HG02885 (cell line): ENCODE results near the gene HYI.
"Not testable (repeated sequence)": the region's sequence is repeated elsewhere in the genome, so short reads cannot be mapped to it uniquely, and the experiment has no call there.

ENCODE experiments used
- ATAC-seq: cut with Tn5 transposase; IDR thresholded peaks from one replicate; pipeline ENCODE4 v1.9.1; 2021; ENCODE audit warnings: mild to moderate bottlenecking; ENCODE audit not compliant: unreplicated experiment, poor library complexity

Gene HYI

DNA sequence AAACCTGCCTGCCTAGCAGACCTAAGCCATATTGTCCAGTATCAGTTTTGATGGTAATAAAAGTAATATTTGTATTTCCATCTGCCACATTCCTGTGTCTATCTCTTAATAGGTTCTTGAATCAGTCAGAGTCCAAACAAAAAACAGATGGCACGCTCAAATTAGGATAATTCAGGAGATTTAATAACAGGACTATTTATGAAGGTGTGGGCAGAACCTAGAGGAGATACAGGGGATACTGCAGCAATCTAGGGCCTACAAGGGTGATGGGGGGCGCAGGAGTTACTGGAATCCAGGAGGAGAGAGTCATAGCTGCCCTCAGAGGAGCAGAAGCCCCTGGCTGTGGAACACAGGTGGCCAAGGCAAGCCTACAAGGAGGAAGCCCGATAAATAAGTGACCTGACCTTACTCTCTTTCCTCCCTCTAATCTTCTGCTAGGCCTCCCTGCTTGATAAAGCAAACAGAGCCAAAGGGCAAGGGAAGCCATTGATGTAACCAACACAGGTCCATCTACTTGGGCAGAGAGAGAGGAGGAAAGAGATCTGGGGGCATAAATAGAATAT, 11.9 kb upstream of the HYI start:
- ATAC-seq, result no peak

DNA sequence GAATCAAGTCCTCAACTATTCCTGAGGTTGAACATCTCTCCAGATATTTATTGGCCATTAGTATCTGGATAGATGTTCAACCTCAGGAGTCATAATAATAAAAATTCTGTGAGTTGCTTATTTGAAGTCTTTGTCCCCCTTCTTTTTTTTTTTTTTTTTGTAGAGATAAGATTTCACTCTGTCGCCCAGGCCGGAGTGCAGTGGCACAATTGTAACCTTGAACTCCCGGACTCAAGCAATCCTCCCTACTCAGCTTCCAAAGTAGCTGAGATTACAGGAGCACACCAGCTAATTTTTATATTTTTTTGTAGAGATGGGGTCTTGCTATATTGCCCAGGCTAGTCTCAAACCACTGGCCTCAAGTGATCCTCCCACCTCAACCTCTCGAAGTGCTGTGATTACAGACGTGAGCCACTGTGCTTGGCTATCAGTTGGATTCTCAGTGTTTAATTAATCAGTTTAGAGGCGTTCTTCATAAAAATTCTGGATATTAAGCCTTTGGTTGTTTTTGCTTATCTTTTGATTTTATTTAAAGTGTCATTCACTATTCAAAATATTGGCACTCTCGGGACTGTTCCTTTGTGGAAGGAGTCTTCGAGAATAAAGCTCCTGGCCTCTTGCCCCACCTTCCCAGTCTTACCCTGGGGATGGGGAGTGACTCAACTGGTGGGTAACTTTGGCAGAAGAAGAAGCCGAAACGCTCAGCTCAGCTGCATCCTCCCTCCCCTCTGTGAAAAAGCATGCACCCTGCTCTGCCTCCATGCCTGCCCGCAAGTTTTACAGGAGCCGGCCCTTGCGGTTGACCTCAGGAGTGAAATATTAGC, 11.2 kb upstream of the HYI start:
- no peak for ATAC-seq

DNA sequence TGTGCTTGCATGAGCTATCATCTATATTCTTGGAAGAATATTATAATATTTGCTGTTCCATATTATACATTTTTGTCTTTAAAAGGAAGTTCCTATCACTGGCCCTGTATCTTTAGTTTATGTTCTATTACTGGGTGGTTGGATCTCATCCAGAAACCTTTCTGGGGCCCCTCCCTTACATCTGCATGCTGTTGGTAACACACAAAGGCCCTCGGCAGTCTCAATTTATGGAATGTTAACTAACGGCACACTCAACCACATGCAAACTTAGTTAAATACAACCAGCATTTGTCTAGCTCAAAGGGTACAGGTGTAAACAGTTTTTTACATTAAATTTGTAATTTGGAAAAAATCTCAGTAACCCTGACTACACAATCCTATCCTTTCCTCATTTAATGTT, 9.7 kb upstream of the HYI start:
- no peak for ATAC-seq

DNA sequence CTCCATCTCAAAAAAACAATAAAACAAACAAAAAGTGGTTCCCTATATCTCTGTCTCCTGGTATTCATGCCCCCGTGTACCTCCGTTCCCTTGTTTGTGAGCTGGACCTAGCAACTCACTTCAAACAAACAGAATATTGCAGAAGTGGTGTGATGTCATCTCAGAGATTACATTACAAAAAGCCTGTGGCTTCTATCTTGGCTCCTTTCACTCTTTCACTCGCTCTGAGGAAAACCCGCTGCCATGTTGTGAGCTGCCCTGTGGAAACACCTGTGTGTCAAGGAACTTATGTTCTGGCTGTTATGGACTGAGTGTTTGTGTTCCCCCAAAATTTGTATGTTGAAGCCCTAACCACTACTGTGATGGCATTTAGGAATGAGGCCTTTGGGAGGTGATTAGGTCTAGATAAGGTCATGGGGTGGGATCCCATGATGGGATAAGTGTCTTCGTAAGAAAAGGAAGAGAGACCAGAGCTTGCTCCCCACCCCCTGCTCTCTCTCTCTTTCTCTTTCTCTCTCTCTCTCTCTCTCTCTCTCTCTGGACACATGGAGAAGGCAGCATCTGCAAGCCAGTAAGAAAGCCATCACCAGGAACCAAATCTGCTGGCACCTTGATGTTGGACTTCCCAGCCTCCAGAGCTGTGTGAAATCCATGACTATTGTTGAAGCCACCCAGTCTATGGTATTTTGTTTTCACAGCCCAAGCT, 7.4 kb upstream of the HYI start:
- ATAC-seq, result no peak

DNA sequence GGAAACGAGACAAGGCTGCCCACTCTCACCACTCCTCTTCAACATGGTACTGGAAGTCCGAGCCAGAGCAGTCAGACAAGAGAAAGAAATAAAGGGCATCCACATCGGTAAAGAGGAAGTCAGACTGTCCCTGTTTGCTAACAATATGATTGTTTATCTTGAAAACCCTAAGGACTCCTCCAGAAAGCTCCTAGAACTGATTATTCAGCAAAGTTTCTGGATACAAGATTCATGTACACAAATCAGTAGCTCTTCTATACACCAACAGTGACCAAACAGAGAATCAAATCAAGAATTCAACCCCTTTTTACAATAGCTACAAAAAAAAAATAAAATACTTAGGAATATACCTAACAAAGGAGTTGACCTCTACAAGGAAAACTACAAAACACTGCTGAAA, 4.6 kb upstream of the HYI start:
- ATAC-seq, result not testable (repeated sequence)

DNA sequence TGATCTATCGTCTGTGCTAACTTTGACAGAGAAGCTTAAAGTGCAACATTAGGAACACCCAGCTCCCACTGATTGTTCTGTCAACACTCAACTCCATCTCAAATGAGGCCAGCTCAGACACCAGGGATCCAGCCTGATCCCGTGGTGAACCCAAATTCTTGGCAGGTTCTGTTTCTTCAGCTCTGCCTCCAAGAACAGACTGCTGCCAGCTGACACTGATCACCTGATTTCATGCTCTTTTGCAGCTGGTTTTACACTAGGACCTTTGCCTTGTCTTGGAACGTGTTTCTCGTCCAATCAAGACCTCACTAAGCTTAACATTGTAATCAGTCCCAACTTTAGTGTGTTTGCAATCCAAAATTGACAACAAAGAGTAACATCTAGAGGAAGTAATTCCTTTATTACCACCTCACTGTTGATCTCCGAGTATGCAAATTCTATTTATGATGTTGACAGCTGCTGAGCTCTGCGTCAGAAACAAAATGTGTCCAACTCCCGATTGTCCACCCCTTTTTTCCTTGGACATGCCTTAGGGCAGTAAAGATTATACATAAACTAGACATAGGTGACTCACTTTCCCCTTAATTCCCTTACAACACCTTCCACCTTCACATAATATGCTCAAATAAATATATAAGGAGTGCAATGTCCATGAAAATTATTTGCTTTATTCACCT, 1.6 kb upstream of the HYI start:
- no peak for ATAC-seq

DNA sequence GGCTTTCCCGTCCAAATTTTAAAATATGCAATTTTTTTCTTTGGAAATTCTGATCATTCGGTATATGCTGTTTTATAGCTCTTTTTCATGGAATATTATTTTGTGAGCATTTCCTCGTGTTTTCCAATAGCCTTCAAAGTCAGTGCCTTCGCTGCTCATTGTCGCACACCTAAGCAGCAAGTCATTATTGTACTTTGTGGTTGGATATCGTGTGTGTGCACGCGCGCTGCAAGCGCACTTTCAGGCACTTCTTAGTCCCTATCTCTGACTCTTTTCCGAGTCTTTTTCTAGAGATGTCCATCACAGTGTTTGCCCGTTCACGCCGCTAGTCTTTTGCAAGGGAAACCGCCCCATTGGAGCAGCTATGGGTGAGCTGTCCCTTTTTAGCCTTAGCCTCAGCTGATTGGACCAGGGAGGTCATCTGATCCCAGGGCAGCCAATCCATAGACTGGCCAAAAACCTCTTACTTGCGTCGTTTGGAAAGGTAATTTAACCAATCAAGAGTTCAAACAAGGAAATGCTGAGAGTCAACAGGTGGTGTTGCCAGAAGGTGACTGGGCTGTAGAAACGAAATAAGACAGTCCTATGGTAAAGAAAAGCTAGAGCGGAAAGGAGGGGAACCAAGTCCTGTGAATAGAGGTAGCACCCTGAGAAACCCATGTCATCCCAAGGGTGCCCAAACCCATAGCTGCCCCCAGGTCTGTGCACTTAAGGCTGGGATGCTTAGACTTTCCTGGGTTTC, 710 bp upstream of the HYI start:
- no peak for ATAC-seq

DNA sequence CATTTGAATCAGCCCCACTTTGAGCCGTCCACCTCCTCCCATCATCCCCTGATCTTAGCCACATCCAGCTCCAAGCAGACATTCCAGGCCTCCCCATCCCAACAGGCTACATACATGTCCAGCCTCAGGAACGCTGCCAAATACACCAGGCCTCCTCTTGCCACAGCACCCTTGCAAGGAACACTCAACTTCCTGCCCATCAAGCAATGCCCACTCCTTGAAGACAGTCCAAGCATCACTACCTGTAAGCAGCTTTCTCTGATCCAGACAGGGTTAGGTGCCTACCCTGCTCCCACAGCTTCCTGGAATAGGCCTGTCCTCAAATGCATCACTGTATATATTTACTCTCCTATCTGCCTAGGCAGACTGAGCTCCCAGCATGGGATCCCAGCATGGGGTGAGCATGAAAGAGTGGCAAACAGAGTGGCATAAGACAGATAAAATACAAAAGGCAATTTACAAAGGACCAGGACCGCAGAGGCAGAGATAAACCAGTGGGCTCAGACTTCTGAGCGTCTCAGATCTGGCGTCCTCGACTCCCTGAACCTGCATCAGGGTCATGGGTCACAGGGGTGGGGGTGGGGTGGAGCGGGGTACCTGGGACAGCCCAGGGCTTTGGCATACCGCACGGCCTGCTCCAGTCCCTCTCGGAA, 816 bp downstream of the HYI start:
- no peak for ATAC-seq

DNA sequence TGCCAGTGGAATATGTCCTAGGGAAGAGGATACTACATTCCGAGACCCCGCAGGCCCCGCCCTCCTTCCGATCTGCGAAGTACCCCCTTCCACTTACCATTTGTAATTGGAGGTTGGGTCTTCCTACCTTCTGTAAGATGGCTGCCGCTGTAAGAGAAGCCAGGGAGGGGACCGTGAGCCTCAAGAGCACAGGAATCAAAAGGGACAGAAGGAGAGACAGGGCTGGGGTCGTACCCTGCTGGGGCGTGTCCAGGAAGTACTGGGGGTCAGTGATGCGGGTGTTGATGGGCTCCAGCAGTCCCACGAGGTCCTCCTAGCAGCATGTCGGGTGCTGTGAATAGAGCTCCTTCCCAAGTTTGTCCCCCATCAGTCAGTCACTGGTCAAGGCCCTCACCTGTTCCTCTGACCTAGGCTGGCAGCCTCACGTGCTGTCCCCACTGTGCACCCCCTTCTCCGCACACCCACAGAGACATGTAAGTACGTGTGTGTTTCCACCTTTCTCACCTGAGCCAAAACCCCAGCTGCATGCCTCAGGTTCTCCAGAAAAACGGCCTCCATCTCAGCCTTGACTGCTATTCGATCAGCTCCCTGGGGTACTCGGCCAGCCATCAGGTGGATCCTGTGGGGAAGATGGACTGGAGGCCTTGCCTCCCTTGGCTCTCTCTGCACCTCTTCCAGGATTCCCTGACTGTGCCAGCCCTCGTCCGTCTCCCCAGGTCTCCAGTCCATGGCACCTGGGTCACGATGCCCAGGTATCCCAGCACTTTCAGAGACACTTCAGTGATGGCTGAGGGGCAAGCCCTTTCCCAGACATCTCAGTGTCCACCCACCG, 1.8 kb downstream of the HYI start:
- ATAC-seq, result no peak

DNA sequence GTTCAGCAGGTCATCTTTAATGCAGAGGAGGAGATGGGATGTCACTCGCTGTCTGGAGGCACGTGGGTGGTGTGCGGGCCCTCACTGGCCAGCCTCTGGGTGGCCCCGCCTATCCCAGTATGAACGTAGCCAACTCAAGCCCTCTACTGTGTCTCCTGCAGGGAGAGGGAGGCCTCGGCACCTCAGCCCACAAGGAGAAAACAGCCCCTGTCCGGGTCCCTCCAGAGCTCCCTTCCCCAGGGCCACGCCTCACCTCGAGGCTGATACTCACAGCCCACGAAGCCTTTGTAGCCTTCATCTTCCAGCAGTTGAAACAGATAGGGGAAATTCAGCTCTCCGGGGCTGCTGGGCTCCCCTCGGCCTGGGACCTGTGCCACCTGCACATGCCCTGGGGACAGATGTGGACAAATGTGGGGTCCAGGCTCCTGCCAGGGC, 2.6 kb downstream of the HYI start:
- ATAC-seq, result no peak

DNA sequence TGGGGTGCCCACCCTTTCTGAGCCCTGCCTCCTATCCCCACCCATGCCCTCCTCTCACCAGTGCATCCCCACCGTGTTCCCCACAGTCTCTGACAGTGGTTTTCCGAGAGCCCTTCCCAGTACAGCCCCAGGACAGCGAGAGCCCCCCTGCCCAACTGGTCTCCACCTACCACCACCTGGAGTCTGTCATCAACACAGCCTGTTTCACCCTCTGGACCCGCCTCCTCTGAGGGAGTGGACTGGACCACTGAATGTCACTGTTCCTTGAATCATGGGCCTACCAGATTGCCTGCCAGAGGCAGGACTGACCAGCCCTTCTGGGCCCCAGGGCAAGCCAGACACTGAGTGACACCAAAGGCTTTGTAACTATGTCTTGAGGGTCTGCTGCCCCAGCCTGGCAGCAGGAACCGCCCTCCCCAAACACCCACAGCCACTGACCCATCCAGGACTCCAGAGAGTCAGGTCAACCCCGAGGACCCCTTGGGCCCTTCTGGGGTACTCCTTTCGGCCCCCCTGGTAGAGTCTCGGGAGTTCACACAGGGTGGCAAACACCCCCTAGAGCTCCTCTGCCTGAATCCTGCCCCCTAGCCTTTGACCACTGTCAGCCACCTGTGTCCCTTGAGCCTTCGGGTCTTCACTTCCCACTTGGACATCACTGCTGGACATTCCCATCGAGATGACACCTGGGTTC, 3.3 kb downstream of the HYI start:
- ATAC-seq, result no peak

DNA sequence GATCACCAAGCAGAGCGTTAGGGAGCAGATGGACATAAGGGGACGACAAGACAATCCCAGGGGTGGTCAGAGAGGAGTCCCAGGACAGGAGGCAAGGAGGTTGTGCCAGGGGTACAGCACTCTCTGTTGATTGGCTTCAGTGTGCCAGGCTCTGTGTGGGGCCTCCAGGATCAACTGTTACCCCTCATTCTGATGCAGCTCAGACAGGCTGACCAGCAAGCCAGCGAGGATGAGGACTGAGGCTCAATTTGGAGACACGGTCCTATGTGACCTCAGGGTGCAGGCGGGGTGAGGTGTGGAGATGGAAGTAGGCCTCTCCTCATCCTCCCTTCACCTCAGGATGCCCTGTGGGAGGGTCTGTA, 4.0 kb downstream of the HYI start:
- ATAC-seq, result no peak

DNA sequence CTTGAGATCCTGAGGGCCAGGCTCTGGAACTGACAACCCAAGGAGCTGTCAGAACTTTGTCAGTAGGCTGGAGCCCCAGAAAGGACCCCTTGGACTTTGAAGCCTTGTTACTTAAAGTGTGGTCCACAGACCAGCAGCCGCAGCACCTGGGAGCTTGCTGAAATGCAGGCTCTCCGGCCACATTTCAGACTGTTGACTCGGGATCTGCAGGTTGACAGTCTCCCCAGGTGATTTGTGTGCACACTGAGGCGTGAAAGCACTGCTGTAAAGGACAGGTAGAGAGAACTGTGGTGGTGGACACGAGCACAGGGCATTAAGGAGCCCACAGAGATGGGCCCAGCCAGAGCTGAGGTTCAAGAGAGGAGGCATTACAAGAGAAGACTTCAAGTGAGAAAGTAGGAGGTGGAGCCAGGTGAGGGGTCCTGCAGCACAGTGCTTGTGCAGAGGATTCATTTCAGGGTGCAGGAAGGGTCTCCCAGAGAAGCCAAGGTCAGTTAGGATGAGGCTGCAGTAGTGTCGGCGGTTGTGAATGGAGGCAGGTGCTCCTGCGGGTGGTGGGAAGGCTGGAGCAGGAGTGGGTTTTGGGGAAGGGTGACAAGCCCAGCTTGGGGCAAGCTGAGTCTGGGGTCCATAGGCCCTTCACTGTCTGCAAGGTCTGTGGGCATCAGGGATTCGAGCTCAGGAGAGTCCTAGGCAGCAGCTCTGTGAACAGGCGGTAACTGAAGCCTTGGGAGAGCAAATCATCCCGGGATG, 4.6 kb downstream of the HYI start:
- ATAC-seq, result no peak

DNA sequence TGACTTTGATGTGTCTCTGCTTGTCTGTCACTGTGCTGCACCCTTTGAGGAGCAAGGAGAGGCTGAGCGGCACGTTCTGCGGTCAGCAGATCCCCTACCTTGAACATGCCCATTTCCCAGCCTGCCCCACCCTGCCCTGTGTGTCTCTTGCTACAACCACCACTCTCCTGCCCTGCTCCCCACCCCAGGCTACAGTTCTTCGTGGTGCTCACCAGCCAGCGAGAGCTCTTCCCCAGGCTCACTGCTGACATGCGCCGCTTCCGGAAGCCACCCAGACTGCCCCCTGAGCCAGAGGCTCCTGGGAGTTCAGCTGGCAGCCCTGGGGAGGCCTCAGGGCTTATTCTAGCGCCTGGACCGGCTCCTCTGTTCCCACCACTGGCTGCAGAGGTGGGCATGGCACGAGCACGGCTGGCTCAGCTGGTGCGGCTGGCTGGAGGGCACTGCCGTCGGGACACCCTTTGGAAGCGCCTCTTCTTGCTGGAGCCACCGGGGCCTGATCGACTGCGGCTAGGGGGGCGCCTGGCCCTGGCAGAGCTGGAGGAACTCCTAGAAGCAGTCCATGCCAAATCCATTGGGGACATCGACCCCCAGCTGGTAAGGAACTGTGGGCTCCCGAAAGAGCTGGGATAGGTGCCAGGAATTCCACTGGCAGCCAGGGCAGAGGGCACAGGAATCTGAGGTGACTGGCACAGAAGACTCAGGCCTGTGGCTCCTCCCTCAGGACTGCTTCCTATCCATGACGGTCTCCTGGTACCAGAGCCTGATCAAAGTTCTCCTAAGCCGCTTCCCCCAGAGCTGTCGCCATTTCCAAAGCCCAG, 5.6 kb downstream of the HYI start:
- no peak for ATAC-seq

DNA sequence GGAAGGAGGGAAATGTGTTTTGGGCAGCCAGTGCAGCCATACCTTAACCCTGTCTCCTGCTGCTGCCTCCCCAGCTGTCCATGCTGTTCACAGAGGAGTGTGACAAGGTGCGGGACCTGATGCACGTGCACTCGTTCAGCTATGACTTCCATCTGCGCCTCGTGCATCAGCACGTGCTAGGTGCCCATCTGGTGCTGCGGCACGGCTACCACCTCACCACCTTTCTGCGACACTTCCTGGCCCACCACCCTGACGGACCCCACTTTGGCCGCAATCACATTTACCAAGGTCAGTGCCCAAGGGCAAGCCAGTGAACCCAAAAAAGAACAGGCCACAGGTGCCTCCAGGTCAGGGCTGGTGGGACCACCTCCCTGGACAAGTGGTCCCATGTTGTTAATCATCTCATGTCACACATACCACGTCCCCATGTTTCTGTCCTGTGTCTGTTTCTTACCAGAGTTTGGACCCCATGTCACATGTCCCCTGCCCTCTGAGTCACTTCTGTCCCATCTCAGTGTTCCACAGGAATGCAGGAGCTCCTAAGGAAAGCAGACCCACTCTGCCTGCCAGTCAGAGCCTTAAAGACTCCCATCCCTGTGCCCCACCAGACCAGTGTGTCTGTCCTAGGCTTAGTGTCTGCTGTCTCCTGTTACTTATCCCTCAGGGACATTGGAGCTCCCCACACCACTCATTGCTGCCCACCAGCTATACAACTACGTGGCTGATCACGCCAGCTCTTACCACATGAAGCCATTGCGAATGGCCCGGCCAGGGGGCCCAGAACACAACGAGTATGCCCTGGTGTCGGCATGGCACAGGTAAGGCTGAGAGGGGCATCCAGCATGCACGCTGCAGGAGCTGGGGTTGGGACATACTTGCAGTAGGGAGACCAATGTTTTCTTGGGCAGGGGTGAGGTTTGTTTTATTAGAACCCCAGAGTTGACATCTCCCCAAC, 6.6 kb downstream of the HYI start:
- ATAC-seq, result no peak

DNA sequence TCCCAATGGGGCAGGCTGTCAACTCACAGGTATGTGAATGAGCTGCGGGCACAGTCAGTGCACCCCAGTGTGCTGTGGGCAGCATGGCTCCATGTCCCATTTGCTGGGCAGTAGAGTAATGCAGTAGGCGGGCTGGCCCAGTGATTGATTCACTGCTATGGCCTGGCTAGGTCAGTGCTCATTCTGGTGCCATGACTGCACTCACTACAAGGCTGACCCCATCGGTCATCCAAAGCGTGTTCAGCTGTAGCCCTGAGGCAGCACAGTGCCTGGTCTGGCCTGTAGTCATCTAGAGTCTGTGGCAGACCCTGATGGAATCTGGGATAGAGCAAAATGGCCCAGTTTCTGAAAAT, 7.4 kb downstream of the HYI start:
- no peak for ATAC-seq
